ENCODE results near the gene MBP.

DNA sequence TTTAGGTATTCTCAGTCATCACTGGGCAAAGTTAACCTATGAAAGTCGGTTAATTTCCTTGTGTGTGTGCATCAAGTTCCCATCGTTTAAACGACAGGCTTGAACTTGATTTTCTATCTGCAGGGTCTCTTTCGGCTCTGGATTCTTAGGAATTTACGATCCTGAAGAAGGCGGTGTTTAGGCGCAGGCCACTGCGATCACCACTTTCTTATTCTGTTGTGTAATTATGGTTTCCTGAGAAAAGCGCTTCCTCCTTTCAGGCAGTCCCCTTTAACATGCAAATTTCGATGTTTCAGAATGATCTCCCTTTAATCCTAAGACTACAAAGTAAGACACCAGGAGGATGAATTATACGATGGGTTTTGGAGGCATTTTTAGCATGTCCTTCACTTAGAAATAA is 27.9 kb upstream of the MBP start:
- TF ChIP-seq POLR2AphosphoS5 (IDR thresholded peaks at IDR 0.05; ENCODE audit: borderline replicate concordance, low read depth, low read length) = no peak
- no peak for TF ChIP-seq EZH2 (IDR thresholded peaks at IDR 0.05)
